Smooth muscle cell of the brain vasculature (primary cell): ENCODE measurements around the gene MVB12A.

Experiments used
- DNase-seq: peaks from one replicate; pipeline ENCODE4 v3.0.0-alpha.2; 2012; ENCODE audit warnings: low read depth, low spot score

Gene MVB12A

GRCh38 chr19:17470068-17470841 lies 50.4 kb downstream of the MVB12A start, which contains the start of gene SLC27A1:
SLC27A1 (plus strand) TSS chr19:17470524; CDS start chr19:17470541, 17 bp downstream.
- DNase-seq: peak; percentile 99

GRCh38 chr19:17471410-17472125 lies 51.7 kb downstream of the MVB12A start:
- no peak for DNase-seq

GRCh38 chr19:17473041-17473440 lies 53.2 kb downstream of the MVB12A start:
- DNase-seq: no peak
